Upper lobe of left lung (tissue), 6 donors: Measurements from ENCODE around the gene KLC3. TPM values are rescaled to one million over a fixed set of nuclear protein-coding genes. Genes with fewer than 3 reads are reported as not detected.

Experiments used
- ATAC-seq, 2 donors: fragments of 200-7000 bp; cut with Tn5 transposase; one replicate each; pipeline ENCODE4 v1.9.1; 2022; ENCODE audit warnings: mild to moderate bottlenecking in 2 of 2, moderate library complexity in 2 of 2; ENCODE audit not compliant: low FRiP score in 2 of 2
- DNase-seq, 2 donors: peaks; one replicate each; pipeline ENCODE4 v3.0.0-alpha.2; 2019 to 2020
- H3K27ac ChIP-seq, 4 donors: fragments of 200-600 bp; sonication (generic); one replicate each; pipeline ENCODE4 v1.5.1; 2016 to 2019
- H3K27me3 ChIP-seq, 4 donors: fragments of 200-600 bp; sonication (generic); one replicate each; pipeline ENCODE4 v1.5.1; 2017 to 2019
- H3K36me3 ChIP-seq, 4 donors: fragments of 200-600 bp; sonication (generic); one replicate each; pipeline ENCODE4 v1.5.1; 2016 to 2019
- H3K4me1 ChIP-seq, 4 donors: fragments of 200-600 bp; sonication (generic); one replicate each; pipeline ENCODE4 v1.5.1; 2018 to 2019
- H3K4me3 ChIP-seq, 4 donors: fragments of 200-600 bp; sonication (generic); one replicate each; pipeline ENCODE4 v1.5.1; 2017 to 2019; ENCODE audit warnings: mild to moderate bottlenecking in 2 of 4, moderate library complexity in 1 of 4
- H3K9me3 ChIP-seq, 4 donors: fragments of 200-600 bp; sonication (generic); one replicate each; pipeline ENCODE4 v1.5.1; 2018 to 2019
- EP300 ChIP-seq, 4 donors: sonication (generic); formaldehyde crosslinking; IDR thresholded peaks; one replicate each; pipeline ENCODE4 v1.5.1; 2017; ENCODE audit warnings: antibody characterized with exemption in 4 of 4, control low read depth in 2 of 4
- POLR2A ChIP-seq, 4 donors: fragments of 450-650 bp; IDR thresholded peaks; one replicate each; pipeline ENCODE4 v1.5.1; 2016 to 2017; ENCODE audit warnings: antibody characterized with exemption in 4 of 4, mild to moderate bottlenecking in 2 of 4
- POLR2AphosphoS5 ChIP-seq, 2 donors: sonication (generic); formaldehyde crosslinking; IDR thresholded peaks; one replicate each; pipeline ENCODE4 v1.5.1; 2017; ENCODE audit warnings: antibody characterized with exemption in 2 of 2
- WGBS, 2 donors: methylation state at CpG; one replicate each; pipeline ENCODE4 v1.1.5; 2017 to 2018; 5-methylcytosine and 5-hydroxymethylcytosine counted together
- total RNA-seq, 6 donors: library from RNA; depleted of rRNA in 4 of 6; stranded (reverse); fragments of >200 nt in 4 of 6; gene quantifications; one replicate each; pipeline versions ENCODE4 v1.1.0 to v1.2.1, GENCODE V29; 2016 to 2021
- TF ChIP-seq, protein P1 (sequence below), 6 experiments: fragments of 450-650 bp in 4 of 6; fragments of 200-600 bp in 2 of 6; sonication (generic) in 2 of 6; IDR thresholded peaks; one replicate each; pipeline ENCODE4 v1.5.1; 2016 to 2019; ENCODE audit warnings: antibody characterized with exemption in 6 of 6
- donor health status: DM: no; HTN: no; CAD: no; lungs with moderate emphysema.
- donor health status: DM: no; HTN: yes; CAD: no; lungs with severe emphysema.

Gene KLC3
- total RNA-seq, 6 donors from 2014 or later, result 2.4 to 9.5 (median 3.9) TPM

- H3K27ac ChIP-seq, result no peak overlapping the region
- TF ChIP-seq POLR2AphosphoS5 (IDR thresholded peaks at IDR 0.05) (no peak), POLR2A (IDR thresholded peaks at IDR 0.05) (no peak), EP300 (IDR thresholded peaks at IDR 0.05) (no peak)
- TF ChIP-seq, protein P1, sequence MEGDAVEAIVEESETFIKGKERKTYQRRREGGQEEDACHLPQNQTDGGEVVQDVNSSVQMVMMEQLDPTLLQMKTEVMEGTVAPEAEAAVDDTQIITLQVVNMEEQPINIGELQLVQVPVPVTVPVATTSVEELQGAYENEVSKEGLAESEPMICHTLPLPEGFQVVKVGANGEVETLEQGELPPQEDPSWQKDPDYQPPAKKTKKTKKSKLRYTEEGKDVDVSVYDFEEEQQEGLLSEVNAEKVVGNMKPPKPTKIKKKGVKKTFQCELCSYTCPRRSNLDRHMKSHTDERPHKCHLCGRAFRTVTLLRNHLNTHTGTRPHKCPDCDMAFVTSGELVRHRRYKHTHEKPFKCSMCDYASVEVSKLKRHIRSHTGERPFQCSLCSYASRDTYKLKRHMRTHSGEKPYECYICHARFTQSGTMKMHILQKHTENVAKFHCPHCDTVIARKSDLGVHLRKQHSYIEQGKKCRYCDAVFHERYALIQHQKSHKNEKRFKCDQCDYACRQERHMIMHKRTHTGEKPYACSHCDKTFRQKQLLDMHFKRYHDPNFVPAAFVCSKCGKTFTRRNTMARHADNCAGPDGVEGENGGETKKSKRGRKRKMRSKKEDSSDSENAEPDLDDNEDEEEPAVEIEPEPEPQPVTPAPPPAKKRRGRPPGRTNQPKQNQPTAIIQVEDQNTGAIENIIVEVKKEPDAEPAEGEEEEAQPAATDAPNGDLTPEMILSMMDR (IDR thresholded peaks at IDR 0.05), result no peak
- no peaks in the 10 kb centered on the region for H3K27me3 ChIP-seq
- WGBS, 2 donors, result 95 to 98% methylated on average over 12 to 16 of the region's 16 CpGs
- ATAC-seq, result no peak
- no peaks in the 10 kb centered on the region for H3K4me1 ChIP-seq
- no peak for DNase-seq
- H3K36me3 ChIP-seq, result peaks cover 0 to 44% (median 25%) of the 10 kb centered on the region in 4 donors
- H3K9me3 ChIP-seq, result no peaks in the 10 kb centered on the region
- H3K4me3 ChIP-seq, result no peak overlapping the region
Measured at GRCh38 chr19:45362291-45362690, 21.7 kb downstream of the KLC3 start.

GRCh38 chr19:45363861-45364459 is 23.4 kb downstream of the KLC3 start:
- TF ChIP-seq, protein P1 (IDR thresholded peaks at IDR 0.05), result no peak
- TF ChIP-seq EP300 (IDR thresholded peaks at IDR 0.05), result no peak
- TF ChIP-seq POLR2A (IDR thresholded peaks at IDR 0.05), result no peak
- no peak for TF ChIP-seq POLR2AphosphoS5 (IDR thresholded peaks at IDR 0.05)
- no peaks in the 10 kb centered on the region for H3K9me3 ChIP-seq
- H3K4me3 ChIP-seq, result no peak overlapping the region
- H3K27me3 ChIP-seq, result no peaks in the 10 kb centered on the region
- DNase-seq, result no peak
- peak in 1 of 2 donors; percentile 6 for ATAC-seq
- no peak overlapping the region for H3K27ac ChIP-seq
- no peaks in the 10 kb centered on the region for H3K4me1 ChIP-seq
- peaks cover 0 to 42% (median 22%) of the 10 kb centered on the region in 4 donors for H3K36me3 ChIP-seq
- WGBS, 2 donors, result 92% methylated on average over 29 to 33 of the region's 44 CpGs

DNA sequence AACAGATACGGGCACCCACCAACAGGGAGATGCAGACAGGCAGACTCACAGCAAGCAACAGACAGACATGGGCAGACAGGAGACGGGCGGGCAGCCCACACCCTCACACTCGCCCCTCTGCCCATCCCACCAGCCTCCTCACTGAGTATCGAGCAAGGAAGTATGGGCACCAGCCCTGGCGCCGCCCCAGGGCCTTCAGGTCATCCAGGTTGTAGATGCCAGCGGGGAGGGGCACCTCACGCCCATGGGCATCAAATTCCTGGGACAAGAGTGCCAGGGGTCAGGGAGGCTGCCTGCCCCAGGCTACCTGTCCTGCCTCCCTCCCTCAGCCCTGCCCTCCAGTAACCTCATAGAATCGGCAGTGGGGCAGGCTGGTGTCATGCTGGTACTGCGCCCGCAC is 24.1 kb downstream of the KLC3 start:
- no peak overlapping the region for H3K4me3 ChIP-seq
- ATAC-seq (no peak), DNase-seq (no peak)
- no peaks in the 10 kb centered on the region for H3K9me3 ChIP-seq
- peaks cover 3 to 7% (median 5%) of the 10 kb centered on the region in 4 donors for H3K4me1 ChIP-seq
- no peak overlapping the region for H3K27ac ChIP-seq
- TF ChIP-seq POLR2AphosphoS5 (IDR thresholded peaks at IDR 0.05), result no peak
- TF ChIP-seq EP300 (IDR thresholded peaks at IDR 0.05), result no peak
- TF ChIP-seq POLR2A (IDR thresholded peaks at IDR 0.05), result no peak
- TF ChIP-seq, protein P1 (IDR thresholded peaks at IDR 0.05), result no peak
- WGBS, 2 donors, result 98 to 99% methylated on average over 6 to 12 of the region's 12 CpGs
- H3K27me3 ChIP-seq, result no peaks in the 10 kb centered on the region
- peaks cover 0 to 37% (median 20%) of the 10 kb centered on the region in 4 donors for H3K36me3 ChIP-seq

GRCh38 chr19:45368127-45368526 is 27.6 kb downstream of the KLC3 start:
- ATAC-seq, result no peak
- Histone ChIP-seq H3K4me1 (peaks cover 6 to 17% (median 11%) of the 10 kb centered on the region in 4 donors), H3K4me3 (no peak overlapping the region), H3K27ac (no peak overlapping the region), H3K9me3 (no peaks in the 10 kb centered on the region), H3K27me3 (no peaks in the 10 kb centered on the region), H3K36me3 (peaks cover 0 to 22% (median 4%) of the 10 kb centered on the region in 4 donors)
- TF ChIP-seq POLR2A (IDR thresholded peaks at IDR 0.05) (no peak), EP300 (IDR thresholded peaks at IDR 0.05) (no peak)
- DNase-seq, result no peak
- WGBS, 2 donors, result 96 to 100% methylated on average over 4 of the region's 4 CpGs

- DNase-seq, result no peak
- Histone ChIP-seq H3K36me3 (peaks cover 0 to 15% (median under 1%) of the 10 kb centered on the region in 4 donors), H3K27ac (no peak overlapping the region), H3K27me3 (no peaks in the 10 kb centered on the region), H3K4me1 (peaks cover 6 to 17% (median 11%) of the 10 kb centered on the region in 4 donors), H3K4me3 (no peak overlapping the region), H3K9me3 (no peaks in the 10 kb centered on the region)
- ATAC-seq, result no peak
- 92 to 93% methylated on average over 10 to 11 of the region's 11 CpGs for WGBS, 2 donors
- TF ChIP-seq POLR2AphosphoS5 (IDR thresholded peaks at IDR 0.05) (no peak), POLR2A (IDR thresholded peaks at IDR 0.05) (no peak), EP300 (IDR thresholded peaks at IDR 0.05) (no peak)
- TF ChIP-seq, protein P1 (IDR thresholded peaks at IDR 0.05), result no peak
Measured at GRCh38 chr19:45368737-45369340, 28.3 kb downstream of the KLC3 start.
